T-helper 2 cell treated with Interferon-gamma antibody and Interleukin-4, amounts not matched to agents 5 μg/mL and 100 μg/mL, for 36 hours (primary cell): ENCODE measurements around the gene GSTP1.
"Not testable (repeated sequence)": the region's sequence is repeated elsewhere in the genome, so short reads cannot be mapped to it uniquely, and the experiment has no call there.

Experiments used
- DNase-seq: peaks from one replicate; pipeline ENCODE4 v3.0.0; 2021; ENCODE audit warnings: low spot score
- H3K27ac Mint-ChIP-seq: one replicate; pipeline ENCODE4 v1.8.0; 2021; ENCODE audit warnings: mild to moderate bottlenecking, mixed read lengths
- H3K27me3 Mint-ChIP-seq: one replicate; pipeline ENCODE4 v1.8.0; 2021; ENCODE audit warnings: low read depth, mixed read lengths
- H3K36me3 Mint-ChIP-seq: one replicate; pipeline ENCODE4 v1.8.0; 2021; ENCODE audit warnings: low read depth, mixed read lengths
- H3K4me1 Mint-ChIP-seq: one replicate; pipeline ENCODE4 v1.8.0; 2021; ENCODE audit warnings: low read depth, mixed read lengths
- H3K4me3 Mint-ChIP-seq: one replicate; pipeline ENCODE4 v1.8.0; 2022; ENCODE audit warnings: mild to moderate bottlenecking, moderate library complexity, mixed read lengths
- H3K9me3 Mint-ChIP-seq: one replicate; pipeline ENCODE4 v1.8.0; 2021; ENCODE audit warnings: mixed read lengths

The GSTP1 gene

DNA sequence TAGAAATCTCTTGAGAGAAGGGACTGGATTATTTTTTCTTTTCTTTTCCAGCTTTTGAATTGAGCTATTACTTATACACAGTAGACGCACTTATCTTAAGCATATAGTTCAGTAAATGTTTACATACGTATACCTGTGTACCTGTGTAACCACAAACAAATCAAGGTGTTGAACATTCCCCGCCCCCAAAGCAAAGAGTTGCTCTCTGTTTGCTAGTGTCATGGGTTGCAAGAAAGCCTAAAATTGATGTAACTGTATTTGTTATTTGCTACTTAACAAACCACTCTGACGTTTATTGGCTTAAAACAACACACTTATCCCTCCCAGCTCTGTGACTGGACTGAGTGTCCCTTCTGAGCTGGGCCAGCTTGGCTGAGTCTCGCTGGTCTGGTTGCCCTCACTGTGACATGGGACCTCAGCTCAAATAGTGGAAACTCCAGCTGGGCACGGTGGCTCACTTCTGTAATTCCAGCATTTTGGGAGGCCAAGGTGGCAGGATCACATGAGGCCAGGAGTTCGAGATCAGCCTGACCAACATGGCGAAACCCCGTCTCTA is 35.0 kb upstream of the GSTP1 start:
- Mint-ChIP-seq H3K27ac (no peak overlapping the region), H3K27me3 (peaks cover 23% of the 10 kb centered on the region), H3K9me3 (peaks cover 6% of the 10 kb centered on the region)

DNA sequence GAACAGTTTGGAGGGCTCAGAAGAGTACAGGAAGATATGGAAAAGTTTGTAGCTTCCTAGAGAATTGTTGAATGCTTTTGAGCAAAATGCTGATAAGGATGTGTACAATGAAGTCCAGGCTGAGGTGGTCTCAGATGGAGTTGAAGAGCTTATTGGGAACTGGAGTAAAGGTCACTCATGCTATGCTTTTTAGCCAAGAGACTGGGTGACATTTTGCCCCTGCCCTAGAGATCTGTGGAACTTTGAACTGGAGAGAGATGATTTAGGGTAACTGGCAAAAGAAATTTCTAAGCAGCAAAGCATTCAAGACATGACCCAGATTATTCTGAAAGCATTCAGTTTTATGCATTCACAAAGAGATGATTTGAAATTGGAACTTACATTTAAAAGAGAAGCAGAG is 32.5 kb upstream of the GSTP1 start:
- peaks cover 2% of the 10 kb centered on the region for H3K4me1 Mint-ChIP-seq
- H3K27me3 Mint-ChIP-seq: peaks cover 26% of the 10 kb centered on the region
- no peak for DNase-seq
- peaks cover 6% of the 10 kb centered on the region for H3K9me3 Mint-ChIP-seq
- no peak overlapping the region for H3K4me3 Mint-ChIP-seq
- no peak overlapping the region for H3K27ac Mint-ChIP-seq
- no peaks in the 10 kb centered on the region for H3K36me3 Mint-ChIP-seq

More for the DNA sequence above, 35.0 kb upstream of the GSTP1 start:
- Mint-ChIP-seq H3K36me3 (no peaks in the 10 kb centered on the region), H3K4me1 (peaks cover 2% of the 10 kb centered on the region), H3K4me3 (no peak overlapping the region)
- no peak for DNase-seq

GRCh38 chr11:67551697-67552096 is 31.9 kb upstream of the GSTP1 start:
- DNase-seq, H3K4me1 Mint-ChIP-seq, H3K9me3 Mint-ChIP-seq, H3K27ac Mint-ChIP-seq, H3K36me3 Mint-ChIP-seq, H3K4me3 Mint-ChIP-seq: not testable (repeated sequence)
- peaks cover 26% of the 10 kb centered on the region for H3K27me3 Mint-ChIP-seq

- DNase-seq: no peak
- H3K36me3 Mint-ChIP-seq: no peaks in the 10 kb centered on the region
- no peak overlapping the region for H3K27ac Mint-ChIP-seq
- H3K4me3 Mint-ChIP-seq: no peak overlapping the region
- H3K9me3 Mint-ChIP-seq: no peaks in the 10 kb centered on the region
- H3K4me1 Mint-ChIP-seq: no peaks in the 10 kb centered on the region
- H3K27me3 Mint-ChIP-seq: peaks cover 16% of the 10 kb centered on the region
Measured at GRCh38 chr11:67556244-67556643, 27.4 kb upstream of the GSTP1 start.

- peaks cover 10% of the 10 kb centered on the region for H3K4me1 Mint-ChIP-seq
- peaks cover 9% of the 10 kb centered on the region for H3K27me3 Mint-ChIP-seq
- no peak overlapping the region for H3K27ac Mint-ChIP-seq
- DNase-seq: no peak
- no peaks in the 10 kb centered on the region for H3K36me3 Mint-ChIP-seq
- no peaks in the 10 kb centered on the region for H3K9me3 Mint-ChIP-seq
- no peak overlapping the region for H3K4me3 Mint-ChIP-seq
Measured at GRCh38 chr11:67558084-67558772, 25.4 kb upstream of the GSTP1 start.

- Mint-ChIP-seq H3K27me3 (peaks cover 9% of the 10 kb centered on the region), H3K4me3 (peak overlapping the region; percentile 40), H3K9me3 (no peaks in the 10 kb centered on the region), H3K4me1 (peaks cover 11% of the 10 kb centered on the region), H3K27ac (no peak overlapping the region), H3K36me3 (no peaks in the 10 kb centered on the region)
- no peak for DNase-seq
Measured at GRCh38 chr11:67561971-67562619, 21.5 kb upstream of the GSTP1 start.

- no peaks in the 10 kb centered on the region for H3K36me3 Mint-ChIP-seq
- no peak overlapping the region for H3K27ac Mint-ChIP-seq
- no peaks in the 10 kb centered on the region for H3K9me3 Mint-ChIP-seq
- no peak overlapping the region for H3K4me3 Mint-ChIP-seq
- H3K27me3 Mint-ChIP-seq: peaks cover 9% of the 10 kb centered on the region
- peaks cover 11% of the 10 kb centered on the region for H3K4me1 Mint-ChIP-seq
- no peak for DNase-seq
Measured at GRCh38 chr11:67562963-67563704, 20.5 kb upstream of the GSTP1 start.

DNA sequence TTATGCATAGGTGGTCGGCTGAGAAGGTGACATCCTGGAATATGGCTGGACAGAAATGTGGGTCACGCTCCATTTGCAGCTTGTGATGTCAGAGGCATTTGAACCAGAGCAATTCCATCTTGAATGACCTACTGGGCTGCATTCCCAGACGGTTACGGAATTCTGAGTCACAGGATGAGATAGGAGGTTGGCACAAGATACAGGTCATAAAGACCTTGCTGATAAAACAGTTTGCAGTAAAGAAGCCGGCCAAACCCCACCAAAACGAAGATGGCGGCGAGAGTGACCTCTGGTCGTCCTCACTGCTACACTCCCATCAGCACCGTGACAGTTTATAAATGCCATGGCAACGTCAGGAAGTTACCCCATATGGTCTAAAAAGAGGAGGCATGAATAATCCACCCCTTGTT is 19.9 kb upstream of the GSTP1 start:
- not testable (repeated sequence) for H3K27ac Mint-ChIP-seq, H3K36me3 Mint-ChIP-seq, H3K4me3 Mint-ChIP-seq, H3K9me3 Mint-ChIP-seq, H3K27me3 Mint-ChIP-seq, DNase-seq
- peaks cover 11% of the 10 kb centered on the region for H3K4me1 Mint-ChIP-seq

DNA sequence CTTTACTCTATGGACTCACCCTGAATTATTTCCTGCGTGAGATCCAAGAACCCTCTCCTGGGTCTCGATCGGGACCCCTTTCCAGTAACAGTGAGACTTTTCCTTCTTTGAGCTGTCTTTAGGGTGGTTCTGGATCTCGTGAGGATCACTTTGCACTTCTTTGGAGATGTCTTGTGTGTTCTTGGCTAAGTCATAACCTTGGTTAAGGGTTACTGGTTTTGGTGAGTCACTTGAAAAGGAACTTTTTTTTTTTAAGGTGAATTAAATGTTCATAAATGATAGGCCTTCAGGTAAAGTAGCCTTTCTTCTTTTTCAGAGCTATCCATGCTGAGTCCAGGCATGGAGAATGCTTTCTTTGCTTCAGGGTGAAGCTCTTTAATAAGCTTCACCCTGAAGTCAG is 19.4 kb upstream of the GSTP1 start:
- H3K36me3 Mint-ChIP-seq: no peaks in the 10 kb centered on the region
- no peak overlapping the region for H3K4me3 Mint-ChIP-seq
- H3K27me3 Mint-ChIP-seq: peaks cover 9% of the 10 kb centered on the region
- H3K9me3 Mint-ChIP-seq: no peaks in the 10 kb centered on the region
- no peak overlapping the region for H3K27ac Mint-ChIP-seq
- no peak for DNase-seq
- peaks cover 11% of the 10 kb centered on the region for H3K4me1 Mint-ChIP-seq

DNA sequence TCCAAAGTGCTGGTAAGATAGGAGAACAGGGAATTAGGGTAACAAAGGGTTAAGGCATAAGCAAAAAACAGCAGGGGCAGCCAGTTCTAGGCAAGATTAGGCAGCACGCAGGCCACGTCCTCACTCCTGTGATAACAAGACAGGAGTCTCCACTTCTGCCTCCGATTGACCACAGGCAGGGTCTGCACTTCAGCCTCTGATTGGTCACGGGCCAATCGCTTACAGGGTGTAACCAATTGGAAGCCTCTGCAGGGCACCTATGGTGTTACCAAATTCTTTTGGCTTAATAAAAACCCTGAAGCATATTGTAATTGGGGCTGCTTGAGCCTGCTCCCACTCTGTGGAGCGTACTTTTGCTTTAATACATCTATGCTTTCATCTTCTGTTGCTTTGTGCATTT is 12.2 kb upstream of the GSTP1 start:
- Mint-ChIP-seq H3K27me3 (peaks cover 11% of the 10 kb centered on the region), H3K4me1 (no peaks in the 10 kb centered on the region), H3K27ac (no peak overlapping the region), H3K4me3 (no peak overlapping the region), H3K36me3 (no peaks in the 10 kb centered on the region), H3K9me3 (no peaks in the 10 kb centered on the region)
- DNase-seq: no peak

DNA sequence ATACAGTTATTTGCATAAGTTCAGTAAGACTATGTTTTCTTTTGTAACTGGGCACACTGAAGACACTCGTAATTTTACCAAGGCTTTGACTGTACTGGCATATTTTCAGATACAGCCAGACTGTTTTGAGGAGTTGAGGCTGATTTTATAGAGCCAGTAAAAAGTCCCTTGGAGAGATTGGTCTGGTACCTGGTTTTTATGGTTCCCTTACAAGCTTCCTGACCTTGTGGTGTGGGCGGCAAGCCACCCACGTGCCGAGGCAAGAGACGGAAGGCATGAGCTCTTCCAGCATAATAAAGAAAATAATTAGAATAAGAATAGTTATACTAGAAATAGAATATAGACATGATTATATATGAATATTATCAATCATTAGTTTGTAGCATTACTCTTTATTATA is 11.3 kb upstream of the GSTP1 start:
- H3K4me3 Mint-ChIP-seq: no peak overlapping the region
- no peak overlapping the region for H3K27ac Mint-ChIP-seq
- no peaks in the 10 kb centered on the region for H3K9me3 Mint-ChIP-seq
- no peaks in the 10 kb centered on the region for H3K4me1 Mint-ChIP-seq
- H3K27me3 Mint-ChIP-seq: peaks cover 13% of the 10 kb centered on the region
- H3K36me3 Mint-ChIP-seq: no peaks in the 10 kb centered on the region
- DNase-seq: no peak

DNA sequence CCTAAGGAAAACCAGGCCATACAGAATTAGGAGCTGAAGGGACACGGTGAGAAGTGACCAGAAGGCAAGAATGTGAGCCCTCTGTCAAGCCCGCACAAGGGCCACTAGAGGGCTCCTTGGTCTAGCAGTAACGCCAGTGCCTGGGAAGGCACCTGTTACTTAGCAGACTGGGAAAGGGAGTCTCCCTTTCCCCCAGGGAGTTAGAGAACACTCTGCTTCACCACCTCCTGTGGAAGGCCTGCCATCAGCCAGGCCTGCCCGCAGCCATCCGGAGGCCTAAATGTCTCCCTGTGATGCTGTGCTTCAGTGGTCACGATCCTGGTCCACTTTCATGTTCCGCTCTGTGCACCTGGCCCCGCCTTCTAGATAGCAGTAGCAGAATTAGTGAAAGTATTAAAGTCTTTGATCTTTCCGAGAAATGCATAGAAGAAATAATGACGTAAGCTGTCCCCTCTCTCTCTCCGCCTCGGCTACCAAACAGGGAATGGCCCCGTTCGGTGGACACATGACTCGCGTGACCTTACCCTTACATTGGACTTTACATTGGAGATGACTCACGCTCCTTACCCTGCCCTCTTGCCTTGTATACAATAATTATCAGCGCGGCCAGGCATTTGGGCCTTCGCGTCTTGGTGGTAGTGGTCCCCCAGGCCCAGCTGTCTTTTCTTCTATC is 10.7 kb upstream of the GSTP1 start:
- peak; percentile 26 for DNase-seq
- H3K27me3 Mint-ChIP-seq: peaks cover 13% of the 10 kb centered on the region
- no peak overlapping the region for H3K4me3 Mint-ChIP-seq

GRCh38 chr11:67574938-67575337 is 8.7 kb upstream of the GSTP1 start:
- Mint-ChIP-seq H3K9me3 (no peaks in the 10 kb centered on the region), H3K27ac (no peak overlapping the region), H3K4me1 (peaks cover 9% of the 10 kb centered on the region), H3K36me3 (no peaks in the 10 kb centered on the region), H3K27me3 (peaks cover 20% of the 10 kb centered on the region), H3K4me3 (no peak overlapping the region)
- DNase-seq: no peak

More for the DNA sequence above, 10.7 kb upstream of the GSTP1 start:
- Mint-ChIP-seq H3K27ac (no peak overlapping the region), H3K9me3 (no peaks in the 10 kb centered on the region), H3K4me1 (no peaks in the 10 kb centered on the region), H3K36me3 (no peaks in the 10 kb centered on the region)
